Glomerular endothelial cell (primary cell): ENCODE results near the gene FCAR. TPM values are rescaled to one million over a fixed set of nuclear protein-coding genes. Genes with fewer than 3 reads are reported as not detected.
"Not testable (repeated sequence)": the region's sequence is repeated elsewhere in the genome, so short reads cannot be mapped to it uniquely, and the experiment has no call there.

Source experiments
- DNase-seq: peaks from one replicate; pipeline ENCODE4 v3.0.0-alpha.2; 2011; ENCODE audit warnings: low read depth, low spot score; ENCODE audit errors: extremely low read depth
- total RNA-seq: library from RNA; depleted of rRNA; stranded (reverse); fragments of >200 nt; gene quantifications from 2 replicates; pipeline ENCODE4 v1.2.3, GENCODE V29; 2015

Gene FCAR
- total RNA-seq, 1 donor from 2014 or later: not detected

DNA sequence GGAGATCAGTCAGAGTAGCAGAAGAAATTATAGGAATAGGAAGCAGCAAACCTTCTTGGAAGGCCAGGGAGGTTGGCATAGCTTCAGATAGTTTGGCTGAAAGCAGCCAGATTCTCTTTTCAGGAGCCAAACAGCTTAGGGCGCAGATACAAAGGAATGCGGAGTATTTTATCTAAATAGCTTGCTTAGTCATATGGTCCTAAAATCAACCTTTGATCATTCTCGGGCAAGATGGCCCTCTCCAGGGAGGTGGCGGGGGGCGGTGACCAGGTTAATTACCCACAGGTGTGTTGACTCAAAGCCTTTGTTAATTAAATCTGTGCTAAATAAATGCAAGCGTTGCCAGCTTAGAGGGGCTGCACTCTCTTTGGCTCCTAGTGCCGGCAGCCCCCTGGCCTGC, 19.4 kb downstream of the FCAR start:
- no peak for DNase-seq

DNA sequence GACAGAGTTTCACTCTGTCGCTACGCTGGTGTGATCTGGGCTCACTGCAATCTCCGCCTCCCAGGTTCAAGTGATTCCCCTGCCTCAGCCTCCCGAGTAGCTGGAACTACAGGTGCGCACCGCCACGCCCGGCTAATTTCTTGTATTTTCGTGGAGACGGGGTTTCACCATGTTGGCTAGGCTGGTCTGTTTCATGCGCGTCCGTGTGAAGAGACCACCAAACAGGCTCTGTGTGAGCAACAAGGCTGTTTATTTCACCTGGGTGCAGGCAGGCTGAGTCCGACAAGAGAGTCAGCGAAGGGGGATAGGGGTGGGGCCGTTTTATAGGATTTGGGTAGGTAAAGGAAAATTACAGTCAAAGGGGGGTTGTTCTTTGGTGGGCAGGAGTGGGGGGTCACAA, 20.1 kb downstream of the FCAR start:
- DNase-seq: not testable (repeated sequence)

DNA sequence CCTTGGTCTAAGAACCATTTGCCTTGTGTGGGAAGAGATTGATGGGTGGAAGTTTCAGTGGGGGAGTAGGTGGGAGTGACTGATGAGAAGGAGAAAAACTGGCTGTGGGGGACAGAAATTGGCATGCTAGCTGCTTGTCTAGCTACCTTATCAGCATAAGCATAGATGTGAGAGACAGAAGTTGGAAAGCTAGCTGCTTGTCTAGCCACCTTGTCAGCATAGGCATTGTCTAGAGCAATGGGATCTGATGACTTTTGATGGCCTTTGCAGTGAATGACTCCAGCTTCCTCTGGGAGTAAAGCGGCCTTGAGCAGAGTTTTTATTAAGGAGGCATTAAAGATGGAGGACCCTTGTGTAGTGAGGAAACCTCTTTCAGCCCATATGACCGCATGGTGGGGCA, 22.0 kb downstream of the FCAR start:
- DNase-seq: no peak

DNA sequence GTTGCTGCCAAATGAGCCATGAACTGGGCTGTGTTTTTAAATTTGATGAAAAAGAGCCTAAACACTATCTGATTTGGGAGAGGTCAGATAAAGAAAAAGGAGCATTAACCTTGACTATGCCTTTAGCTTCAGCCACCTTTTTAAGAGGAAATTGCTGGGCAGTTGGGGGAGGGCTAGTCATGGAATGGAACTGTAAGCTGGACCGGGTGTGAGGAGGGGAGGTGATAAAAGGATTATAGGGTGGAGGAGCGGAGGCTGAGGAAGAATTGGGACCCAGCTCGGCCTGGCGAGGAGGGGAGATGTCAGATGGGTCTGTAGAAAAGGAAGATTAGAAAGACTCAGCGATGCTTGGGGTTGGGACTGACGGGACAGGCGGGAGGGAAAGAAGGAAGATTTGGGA, 24.6 kb downstream of the FCAR start:
- DNase-seq: not testable (repeated sequence)

DNA sequence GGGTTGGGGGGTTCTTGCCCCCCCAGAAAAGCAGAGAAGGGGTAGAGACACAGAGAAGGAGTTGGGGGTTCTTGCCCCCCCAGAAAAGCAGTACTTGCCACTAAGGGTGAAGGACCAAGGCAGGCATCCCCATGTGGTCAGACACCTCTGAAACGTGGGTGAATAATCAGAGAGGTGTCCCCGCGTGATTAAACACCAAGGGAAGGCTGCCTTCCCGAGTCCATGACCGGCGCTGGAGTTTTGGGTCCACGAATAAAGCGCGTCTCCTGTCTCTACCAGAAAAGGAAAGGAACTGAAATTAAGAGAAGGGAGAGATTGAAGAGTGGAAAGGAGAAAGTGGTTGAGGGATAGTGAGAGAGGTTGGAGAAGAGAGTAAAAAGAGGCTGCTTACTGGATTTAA, 25.6 kb downstream of the FCAR start:
- not testable (repeated sequence) for DNase-seq

DNA sequence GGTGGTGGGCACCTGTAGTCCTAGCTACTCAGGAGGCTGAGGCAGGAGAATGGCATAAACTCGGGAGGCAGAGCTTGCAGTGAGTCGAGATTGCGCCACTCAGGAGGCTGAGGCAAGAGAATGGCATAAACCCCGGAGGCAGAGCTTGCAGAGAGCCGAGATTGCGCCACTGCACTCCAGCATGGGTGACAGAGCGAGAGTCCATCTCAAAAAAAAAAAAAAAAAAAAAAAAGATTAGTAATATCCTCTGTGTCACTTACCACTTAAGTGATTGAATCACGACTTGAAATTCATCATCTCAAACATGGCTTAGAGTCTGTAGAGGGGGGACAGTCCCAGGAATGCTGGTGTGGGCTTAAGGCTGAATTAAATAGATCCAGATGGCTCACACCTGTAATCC, 27.1 kb downstream of the FCAR start:
- not testable (repeated sequence) for DNase-seq

DNA sequence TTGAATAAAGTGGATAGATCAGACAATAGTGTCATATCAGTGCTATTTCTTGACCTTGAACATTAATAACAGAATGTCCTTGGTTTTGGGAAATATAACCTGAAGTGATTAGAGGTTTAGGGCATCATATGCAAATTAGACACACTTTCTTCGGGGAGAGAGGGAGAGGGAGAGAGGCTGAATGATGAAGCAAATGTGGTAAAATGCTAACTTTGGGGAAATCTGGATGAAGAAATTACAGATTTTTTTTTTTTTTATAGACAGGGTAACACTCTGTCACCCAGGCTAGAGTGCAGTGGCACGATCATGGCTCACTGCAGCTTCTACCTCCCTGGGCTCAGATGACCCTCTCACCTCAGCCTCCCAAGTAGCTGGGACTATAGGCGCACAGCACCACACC, 28.0 kb downstream of the FCAR start:
- no peak for DNase-seq

DNA sequence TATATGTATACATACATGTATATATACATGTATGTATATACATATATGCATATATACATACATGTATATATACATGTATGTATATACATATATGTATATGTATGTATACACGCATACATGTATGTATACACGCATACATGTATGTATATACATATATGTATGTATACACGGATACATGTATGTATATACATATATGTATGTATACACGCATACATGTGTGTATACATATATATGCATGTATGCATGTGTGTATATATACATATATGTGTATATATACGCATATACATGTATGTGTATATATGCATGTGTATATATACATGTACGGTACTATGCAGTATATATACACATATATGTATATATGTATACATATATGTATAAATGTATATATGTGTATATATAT, 29.3 kb downstream of the FCAR start:
- DNase-seq: no peak

DNA sequence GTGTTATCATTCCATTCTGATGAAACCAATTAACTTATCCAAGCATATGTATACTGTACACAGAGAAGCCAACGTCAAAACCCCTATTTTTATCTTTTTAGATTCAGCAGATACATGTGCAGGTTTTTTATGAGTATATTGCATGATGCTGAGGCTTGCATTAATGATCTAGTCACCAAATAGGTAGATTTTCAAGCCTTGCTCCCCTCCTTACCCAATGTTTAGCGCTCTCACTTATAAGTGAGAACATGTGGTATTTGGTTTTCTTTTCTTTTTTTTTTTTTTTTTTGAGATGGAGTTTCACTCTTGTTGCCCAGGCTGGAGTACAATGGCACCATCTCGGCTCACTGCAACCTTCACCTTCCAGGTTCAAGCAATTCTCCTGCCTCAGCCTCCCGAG, 30.2 kb downstream of the FCAR start:
- not testable (repeated sequence) for DNase-seq

DNA sequence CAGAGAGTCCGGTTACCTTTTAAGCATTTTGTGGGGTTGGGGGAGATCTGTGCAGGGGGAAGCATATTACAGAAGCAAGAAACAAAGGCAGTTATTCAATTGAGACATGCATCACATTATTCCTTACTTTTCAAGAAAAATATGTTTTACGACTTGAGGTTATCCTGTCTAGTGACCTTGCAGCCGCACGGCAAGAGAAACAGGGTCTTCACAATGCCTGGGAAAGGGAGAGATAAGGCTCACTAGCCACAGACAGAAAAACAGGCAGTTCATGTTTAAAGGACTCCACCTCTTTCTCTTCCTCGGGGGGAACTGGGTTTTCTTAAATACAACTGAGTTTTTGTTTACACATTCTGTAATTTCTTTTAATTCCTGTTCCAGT, 31.4 kb downstream of the FCAR start:
- DNase-seq: no peak

DNA sequence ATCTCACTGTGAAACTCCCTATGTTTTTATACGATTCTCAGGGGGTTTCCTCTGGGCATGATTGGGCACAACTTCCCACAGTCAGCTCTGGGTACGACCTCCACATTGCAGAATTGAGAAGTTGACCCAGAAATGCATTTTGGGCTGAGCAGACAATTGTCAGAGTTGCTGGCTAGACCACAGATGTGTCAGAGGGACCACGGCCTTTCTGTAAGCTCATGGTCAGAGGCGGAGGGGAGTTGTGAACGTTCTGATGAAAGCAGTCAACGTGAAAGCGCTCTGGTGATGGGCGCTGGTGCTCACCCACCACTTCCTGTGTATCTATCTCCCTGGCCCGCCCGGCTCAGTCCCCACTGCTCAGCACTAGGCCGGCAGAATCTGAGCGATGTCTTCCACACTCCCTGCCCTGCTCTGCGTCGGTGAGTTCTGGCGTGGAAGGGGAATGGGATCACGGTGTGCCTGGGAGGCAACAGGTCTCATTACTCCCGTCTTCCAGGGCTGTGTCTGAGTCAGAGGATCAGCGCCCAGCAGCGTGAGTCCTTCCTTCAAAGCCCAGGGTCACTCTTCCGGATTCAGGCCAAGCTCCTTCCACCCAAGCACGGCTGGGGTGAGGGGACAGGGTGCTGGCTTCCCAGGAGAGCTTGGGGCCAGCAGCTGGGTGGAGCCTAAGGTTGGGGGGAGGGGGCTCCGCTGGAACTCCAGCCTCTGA, 31.9 kb downstream of the FCAR start, which contains the start of gene NCR1:
Gene NCR1, plus strand, starts transcription at position 346 of the 709 bp plus-strand sequence. Its CDS starts 40 bp downstream, at position 386.
- no peak for DNase-seq

DNA sequence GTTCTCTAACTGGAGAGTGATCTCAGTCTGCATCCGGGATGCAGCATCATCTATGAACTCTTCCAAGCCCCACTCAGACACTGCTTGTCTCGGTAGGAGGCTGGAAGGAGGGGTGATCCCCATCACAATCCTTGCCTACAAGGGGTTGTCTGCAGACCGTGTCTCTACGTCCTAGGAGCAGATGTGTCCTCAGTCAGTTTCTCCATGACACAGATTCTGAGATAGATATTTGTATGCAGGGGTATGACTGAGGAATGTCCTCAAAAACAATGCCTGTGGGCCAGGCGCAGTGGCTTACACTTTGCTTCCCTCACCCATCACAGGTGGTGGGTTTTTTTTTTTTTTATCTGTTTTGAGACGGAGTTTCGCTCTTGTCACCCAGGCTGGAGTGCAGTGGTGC, 32.8 kb downstream of the FCAR start:
- no peak for DNase-seq

DNA sequence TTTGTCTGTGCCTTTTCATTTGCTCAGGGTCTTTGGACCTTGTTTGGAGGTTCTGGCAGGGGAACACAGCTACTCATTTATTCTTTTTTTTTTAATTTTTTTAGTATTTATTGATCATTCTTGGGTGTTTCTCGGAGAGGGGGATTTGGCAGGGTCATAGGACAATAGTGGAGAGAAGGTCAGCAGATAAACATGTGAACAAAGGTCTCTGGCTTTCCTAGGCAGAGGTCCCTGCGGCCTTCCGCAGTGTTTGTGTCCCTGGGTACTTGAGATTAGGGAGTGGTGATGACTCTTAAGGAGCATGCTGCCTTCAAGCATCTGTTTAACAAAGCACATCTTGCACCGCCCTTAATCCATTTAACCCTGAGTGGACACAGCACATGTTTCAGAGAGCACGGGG, 33.9 kb downstream of the FCAR start:
- not testable (repeated sequence) for DNase-seq

DNA sequence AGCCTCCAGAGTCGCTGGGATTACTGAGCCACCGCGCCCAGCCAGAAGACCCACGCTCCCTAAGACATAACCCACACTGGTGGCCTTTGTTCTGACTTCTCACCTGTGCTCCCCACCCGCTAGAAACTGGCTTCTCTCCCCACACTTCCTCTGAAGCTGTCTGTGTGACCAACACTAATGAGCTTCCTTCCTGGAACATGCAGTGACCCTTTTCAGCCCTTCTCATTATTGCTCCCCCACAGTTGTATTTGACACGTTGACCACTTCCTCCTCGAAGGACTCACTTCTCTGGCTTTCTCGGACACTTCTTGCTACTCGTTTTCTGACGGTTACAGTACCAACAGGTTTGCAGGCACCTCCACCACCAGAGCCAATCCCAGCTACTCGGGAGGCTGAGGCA, 42.8 kb downstream of the FCAR start:
- DNase-seq: no peak

DNA sequence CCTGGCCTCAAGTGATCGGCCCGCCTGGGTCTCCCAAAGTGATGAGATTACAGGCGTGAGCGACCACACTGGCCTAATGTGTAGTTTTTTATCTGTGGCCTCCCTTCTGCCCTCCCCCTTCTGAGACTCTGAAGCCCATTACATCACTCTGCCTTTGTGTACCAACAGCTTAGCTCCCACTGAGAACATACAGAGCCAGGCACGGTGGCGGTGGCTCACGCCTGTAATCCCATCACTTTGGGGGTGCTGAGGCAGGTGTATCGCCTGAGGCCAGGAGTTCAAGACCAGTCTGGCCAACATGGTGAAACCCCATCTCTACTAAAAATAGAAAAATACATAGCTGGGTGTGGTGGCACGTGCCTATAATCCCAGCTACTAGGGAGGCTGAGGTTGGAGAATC, 44.5 kb downstream of the FCAR start:
- no peak for DNase-seq

DNA sequence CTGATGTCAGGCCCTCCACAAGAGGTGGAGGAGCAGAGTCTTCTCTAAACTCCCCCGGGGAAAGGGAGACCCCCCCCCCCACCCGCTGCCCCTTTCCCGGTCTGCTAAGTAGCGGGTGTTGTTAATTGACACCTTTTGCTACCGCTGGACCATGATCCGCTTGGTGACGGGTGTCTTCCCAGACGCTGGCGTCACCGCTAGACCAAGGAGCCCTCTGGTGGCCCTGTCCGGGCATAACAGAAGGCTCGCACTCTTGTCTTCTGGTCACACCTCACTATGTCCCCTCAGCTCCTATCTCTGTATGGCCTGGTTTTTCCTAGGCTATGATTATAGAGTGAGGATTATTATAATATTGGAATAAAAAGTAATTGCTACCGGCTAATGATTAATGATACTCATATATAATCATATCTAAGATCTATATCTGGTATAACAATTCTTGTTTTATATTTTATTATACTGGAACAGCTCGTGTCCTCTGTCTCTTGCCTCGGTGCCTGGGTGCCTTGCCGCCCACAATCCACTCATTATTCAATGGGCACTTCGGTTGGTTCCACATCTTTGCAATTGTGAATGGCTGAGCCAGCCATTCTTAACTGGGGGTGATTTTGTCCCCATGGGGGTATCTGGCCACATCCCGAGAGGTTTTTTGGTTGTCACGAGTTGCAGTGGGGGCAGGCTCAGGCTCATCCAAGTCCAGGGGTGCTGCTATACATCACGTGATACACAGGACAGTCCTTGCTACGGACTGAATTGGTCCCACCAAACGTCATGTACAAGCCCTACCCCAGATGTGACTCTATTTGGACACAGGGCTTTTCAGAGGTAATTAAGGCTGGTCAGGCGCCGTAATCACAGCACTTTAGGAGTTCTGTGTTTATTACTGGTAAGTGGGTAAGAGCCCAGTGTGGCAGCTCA, 45.9 kb downstream of the FCAR start:
- DNase-seq: not testable (repeated sequence)

DNA sequence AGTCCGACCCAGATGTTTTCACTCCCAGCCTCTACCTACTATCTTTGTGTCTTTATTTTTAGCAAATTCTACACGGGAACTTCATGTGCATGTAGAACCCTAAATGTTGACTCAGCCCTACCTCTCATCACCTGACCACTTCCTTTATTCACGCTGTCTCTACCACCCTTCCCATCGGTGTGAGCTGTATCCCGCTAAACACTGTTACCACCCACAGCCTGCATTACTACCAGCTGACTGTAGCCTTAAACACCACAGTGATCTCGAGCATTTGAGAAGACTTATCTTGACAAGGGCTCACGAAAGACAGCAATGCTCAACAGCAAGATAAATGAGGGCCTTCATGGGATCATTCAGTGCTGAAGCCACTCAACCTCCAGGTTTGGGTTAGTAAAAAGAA, 47.0 kb downstream of the FCAR start:
- DNase-seq: no peak

DNA sequence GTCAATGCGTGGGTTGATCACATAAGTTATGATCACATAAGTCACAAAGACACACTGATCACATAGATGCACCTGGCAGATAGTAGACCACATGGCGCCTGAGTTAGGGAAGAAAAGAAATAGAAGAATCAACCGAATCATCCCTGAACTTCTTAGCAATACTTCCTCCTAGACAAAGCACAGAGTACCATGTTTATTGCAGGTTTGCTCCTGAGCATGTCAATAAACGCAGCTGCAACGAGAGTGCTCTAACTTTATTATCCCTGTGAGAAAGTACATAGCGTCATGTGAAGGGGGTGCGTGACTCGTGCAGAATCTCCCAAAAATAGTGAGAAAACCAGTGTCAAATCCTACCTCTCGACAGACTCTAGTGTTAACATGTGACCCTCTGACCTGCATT, 49.2 kb downstream of the FCAR start:
- DNase-seq: no peak

DNA sequence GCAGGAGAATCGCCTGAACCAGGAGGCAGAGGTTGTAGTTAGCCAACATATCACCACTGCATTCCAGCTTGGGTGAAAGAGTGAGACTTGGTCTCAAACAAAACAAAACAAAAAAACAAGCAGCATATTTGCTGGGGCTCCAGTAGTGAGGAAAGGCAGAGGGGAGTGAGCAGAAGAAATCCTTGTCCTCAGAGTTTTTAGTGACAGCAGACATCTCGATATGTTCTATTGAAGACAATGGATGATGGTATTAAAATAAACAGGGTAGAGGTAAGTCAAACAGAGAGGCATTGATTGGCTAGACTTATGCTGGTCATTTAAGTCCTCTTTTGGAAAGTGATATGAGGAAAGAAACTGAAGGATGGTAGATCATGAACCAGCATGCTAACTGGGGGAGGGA, 54.3 kb downstream of the FCAR start:
- no peak for DNase-seq

DNA sequence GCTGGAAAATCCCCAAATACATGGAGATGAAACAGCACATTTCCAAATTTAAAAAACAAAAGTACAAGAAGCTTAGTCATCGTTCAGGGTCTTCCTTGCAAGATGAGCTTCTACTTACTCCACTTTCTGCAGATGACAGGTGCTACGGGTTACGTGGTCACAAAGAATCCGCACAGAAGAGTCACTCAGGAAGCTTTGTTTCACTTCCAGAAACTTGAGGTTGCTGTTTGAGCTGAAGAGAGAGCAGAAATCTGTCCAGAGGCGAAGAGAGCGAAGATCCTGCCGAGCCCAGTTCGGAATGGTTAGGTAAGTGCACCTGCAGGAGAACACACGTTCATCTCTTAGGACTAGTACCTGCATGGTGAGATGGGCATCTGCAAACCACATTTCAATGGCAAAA, 63.9 kb downstream of the FCAR start:
- no peak for DNase-seq

DNA sequence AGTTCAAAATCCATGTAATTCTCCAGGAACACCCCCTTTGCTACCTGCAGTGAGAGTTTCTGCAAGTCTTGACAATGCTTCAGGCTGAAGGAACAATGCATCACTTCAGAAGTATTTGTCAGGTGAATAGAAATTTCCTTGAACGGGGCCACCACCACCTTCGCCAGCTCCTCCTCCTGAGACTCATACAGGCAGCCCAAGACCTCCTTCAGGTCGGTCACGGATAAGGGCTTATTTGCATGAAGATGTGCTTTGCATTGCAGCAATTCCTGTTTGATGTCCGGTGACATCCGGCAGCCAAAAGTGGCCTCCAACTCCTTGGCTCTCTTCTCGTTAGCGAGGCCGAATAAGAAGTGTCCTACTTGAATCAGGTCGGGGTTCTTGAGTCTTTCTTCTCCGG, 64.9 kb downstream of the FCAR start:
- DNase-seq: no peak

DNA sequence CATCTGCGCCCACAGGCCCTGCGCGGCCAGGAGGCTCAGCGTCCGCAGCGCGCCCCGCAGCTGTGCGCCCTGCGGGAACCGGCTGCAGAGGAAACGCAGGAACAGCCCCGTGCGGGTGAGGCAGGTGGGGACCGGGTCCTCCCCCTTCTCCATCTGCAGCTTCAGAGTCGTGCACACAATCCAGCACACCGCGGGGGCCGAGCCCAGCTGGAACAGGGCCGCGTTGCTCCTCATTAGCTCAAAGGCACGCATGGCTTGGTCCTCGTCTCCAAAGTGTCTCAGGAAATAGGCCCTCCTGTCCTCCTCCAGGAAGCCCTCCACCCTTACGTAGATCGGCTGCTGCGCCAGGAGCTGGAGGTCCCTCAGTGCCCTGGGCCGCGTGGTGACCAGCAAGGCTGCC, 65.5 kb downstream of the FCAR start:
- DNase-seq: not testable (repeated sequence)
